ENCODE data around the gene ACSS1.

DNA sequence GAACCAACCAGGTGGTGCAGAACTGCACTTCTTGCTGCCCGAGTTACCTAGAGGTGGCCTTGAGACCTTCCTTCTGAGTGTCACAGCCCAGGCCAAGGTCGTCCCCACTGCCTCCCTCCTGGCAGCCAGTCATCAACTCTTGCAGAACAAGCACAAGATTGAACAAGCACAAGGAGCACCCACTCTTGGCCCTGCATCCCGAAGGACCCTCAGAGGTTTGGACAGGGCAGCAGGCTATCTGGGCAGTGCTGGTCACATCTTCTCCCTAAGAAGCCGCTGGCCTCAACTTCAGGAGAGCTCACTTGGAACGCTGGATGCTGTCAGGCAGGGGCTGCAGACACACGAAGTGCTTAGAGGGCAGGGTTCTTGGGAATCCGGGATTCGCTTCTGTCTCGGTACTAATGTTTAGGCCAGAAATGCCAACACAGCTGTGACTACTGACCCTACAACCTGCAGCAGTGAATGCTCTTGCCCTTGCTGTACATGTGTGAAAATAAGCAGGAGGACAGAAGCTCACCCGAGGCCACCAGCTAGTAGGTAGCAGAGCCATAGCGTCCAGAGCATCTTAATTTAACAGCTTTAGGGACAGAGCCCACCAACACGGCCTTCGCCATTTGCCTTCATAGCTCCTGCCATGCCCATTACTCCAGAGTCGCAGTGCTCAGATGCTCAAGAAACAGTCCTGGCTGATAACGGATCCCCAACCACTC, 4.0 kb upstream of the ACSS1 start:
- TF ChIP-seq, protein P1, sequence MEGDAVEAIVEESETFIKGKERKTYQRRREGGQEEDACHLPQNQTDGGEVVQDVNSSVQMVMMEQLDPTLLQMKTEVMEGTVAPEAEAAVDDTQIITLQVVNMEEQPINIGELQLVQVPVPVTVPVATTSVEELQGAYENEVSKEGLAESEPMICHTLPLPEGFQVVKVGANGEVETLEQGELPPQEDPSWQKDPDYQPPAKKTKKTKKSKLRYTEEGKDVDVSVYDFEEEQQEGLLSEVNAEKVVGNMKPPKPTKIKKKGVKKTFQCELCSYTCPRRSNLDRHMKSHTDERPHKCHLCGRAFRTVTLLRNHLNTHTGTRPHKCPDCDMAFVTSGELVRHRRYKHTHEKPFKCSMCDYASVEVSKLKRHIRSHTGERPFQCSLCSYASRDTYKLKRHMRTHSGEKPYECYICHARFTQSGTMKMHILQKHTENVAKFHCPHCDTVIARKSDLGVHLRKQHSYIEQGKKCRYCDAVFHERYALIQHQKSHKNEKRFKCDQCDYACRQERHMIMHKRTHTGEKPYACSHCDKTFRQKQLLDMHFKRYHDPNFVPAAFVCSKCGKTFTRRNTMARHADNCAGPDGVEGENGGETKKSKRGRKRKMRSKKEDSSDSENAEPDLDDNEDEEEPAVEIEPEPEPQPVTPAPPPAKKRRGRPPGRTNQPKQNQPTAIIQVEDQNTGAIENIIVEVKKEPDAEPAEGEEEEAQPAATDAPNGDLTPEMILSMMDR (conservative IDR thresholded peaks at IDR 0.05) = no peak
- TF ChIP-seq ZFX (IDR thresholded peaks at IDR 0.05) = no peak
